ENCODE data around the gene STOX2. TPM values are rescaled to one million over a fixed set of nuclear protein-coding genes. Genes with fewer than 3 reads are reported as not detected.

Gene STOX2
- total RNA-seq, 5 donors from 2014 or later (not counting 1 experiment from before 2014, with no cell fraction given) = 0.22 to 0.50 TPM; not detected in 3

DNA sequence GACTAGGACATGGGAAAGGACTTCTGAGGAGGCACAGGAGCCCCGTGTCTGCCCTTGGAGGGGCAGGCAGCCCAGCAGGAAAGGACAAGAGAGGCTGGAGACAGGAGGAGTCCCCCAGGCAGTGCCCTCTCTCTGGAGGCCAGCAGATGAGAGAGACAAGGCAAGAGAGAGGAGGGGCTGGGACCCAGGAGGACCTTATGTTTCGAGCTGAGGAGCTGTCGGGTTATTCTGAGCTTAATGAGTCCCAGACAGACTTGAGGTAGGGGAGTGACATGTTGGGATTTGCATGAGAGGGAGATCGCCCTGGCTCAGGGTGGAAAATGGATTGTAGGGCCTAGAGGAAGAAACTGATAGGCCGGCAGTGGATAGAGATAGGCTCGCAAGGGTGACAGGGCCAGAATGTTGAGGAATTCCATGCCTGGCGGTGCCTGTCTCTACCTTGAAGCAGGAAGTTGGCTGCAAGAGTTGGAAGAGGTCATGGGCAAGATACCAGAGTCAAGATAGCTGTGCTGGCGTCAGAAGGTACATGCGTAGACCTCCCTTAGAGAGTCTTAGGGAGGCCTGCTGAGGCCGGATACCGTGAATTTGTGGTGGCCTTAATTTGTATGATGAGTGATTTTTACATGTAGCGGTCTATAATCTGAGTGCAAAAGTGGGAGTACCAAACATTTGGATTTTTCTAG lies 19.4 kb downstream of the STOX2 start:
- Mint-ChIP-seq H3K9me3 (no peaks in the 10 kb centered on the region), H3K4me3 (no peak overlapping the region), H3K27me3 (peaks cover 4 to 6% of the 10 kb centered on the region in 2 donors), H3K36me3 (no peaks in the 10 kb centered on the region), H3K27ac (no peak overlapping the region), H3K4me1 (no peaks in the 10 kb centered on the region)
- Histone ChIP-seq H3K4me1 (ENCODE audit: control insufficient read depth in 1 of 2, extremely low read depth in 1 of 2, insufficient read depth in 2 of 2, low read length in 2 of 2) (no peaks in the 10 kb centered on the region), H3K9me3 (no peaks in the 10 kb centered on the region), H3K4me3 (ENCODE audit: control insufficient read depth in 1 of 2, extremely low read depth in 1 of 2, low read length in 1 of 2) (no peak overlapping the region), H3K27me3 (replicated peaks in 1 of 2; ENCODE audit: control insufficient read depth in 2 of 2, extremely low read depth in 1 of 2, insufficient read depth in 2 of 2, low read length in 1 of 2) (peaks cover 0 to 13% of the 10 kb centered on the region in 2 experiments), H3K27ac (ENCODE audit: low read length) (no peak overlapping the region), H3K36me3 (ENCODE audit: control insufficient read depth in 2 of 2, extremely low read depth in 1 of 2, insufficient read depth in 1 of 2, low read length in 1 of 2) (no peaks in the 10 kb centered on the region)
- CTCF ChIA-PET = no interaction called here
- POLR2A ChIA-PET = interaction anchor here in 1 of 2 donors (0.6 kb wide), 1 partner anchor 1149 kb away, joined by 3 read pairs; no protein-coding TSS in a partner anchor
- WGBS (ENCODE audit: insufficient coverage) = 86% methylated on average over 11 of the region's 12 CpGs
- DNase-seq (no peak), ATAC-seq (replicated peaks in 1 of 4) (no peak)

DNA sequence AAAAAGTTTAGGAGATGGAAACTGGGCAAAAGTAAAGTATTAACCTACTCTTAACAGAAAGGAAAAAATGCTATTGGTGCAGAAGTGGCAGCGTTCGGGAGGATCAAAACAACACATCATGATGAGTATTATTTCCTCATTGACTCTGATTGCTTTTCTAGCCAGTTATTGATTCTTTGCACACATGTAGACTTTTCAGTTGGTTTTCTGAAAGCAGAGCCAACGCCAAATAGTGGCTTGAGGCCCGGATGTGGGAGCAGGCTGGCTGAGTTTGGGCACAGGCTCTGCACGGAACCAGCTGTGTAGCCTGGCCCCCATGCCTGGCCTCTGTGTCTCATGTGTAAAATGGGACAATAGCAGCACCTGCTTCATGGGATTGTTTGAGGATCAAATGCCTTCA lies 21.8 kb downstream of the STOX2 start:
- H3K36me3 ChIP-seq (ENCODE audit: control insufficient read depth in 2 of 2, extremely low read depth in 1 of 2, insufficient read depth in 1 of 2, low read length in 1 of 2) = no peaks in the 10 kb centered on the region
- H3K4me3 Mint-ChIP-seq = no peak overlapping the region

DNA sequence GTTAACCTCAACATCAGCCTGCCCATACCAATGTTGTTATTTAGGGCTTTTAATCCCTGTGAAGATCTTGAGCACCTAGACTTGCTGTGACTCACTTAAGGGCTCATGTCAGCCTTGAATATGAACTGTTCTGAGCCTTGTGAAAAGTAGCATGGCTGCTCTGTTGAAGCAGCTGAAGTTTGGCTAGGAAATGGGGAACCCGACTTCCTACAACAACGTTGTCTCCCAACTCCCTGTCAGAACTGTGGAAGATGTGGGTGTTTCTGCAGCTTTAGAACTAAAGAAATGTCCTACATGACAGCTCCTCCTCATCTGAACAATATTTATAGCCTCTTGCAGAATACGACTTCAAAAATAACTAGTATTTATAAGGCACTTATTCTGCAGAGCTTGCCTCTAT lies 27.5 kb downstream of the STOX2 start:
- no peak overlapping the region for H3K4me3 Mint-ChIP-seq
- H3K4me1 Mint-ChIP-seq = no peaks in the 10 kb centered on the region
- no peak overlapping the region for H3K27ac Mint-ChIP-seq
- Histone ChIP-seq H3K4me3 (ENCODE audit: control insufficient read depth in 1 of 2, extremely low read depth in 1 of 2, low read length in 1 of 2) (no peak overlapping the region), H3K9me3 (no peaks in the 10 kb centered on the region), H3K27ac (ENCODE audit: low read length) (no peak overlapping the region), H3K27me3 (replicated peaks in 1 of 2; ENCODE audit: control insufficient read depth in 2 of 2, extremely low read depth in 1 of 2, insufficient read depth in 2 of 2, low read length in 1 of 2) (peaks cover 0 to 2% of the 10 kb centered on the region in 2 experiments), H3K36me3 (ENCODE audit: control insufficient read depth in 2 of 2, extremely low read depth in 1 of 2, insufficient read depth in 1 of 2, low read length in 1 of 2) (no peaks in the 10 kb centered on the region), H3K4me1 (ENCODE audit: control insufficient read depth in 1 of 2, extremely low read depth in 1 of 2, insufficient read depth in 2 of 2, low read length in 2 of 2) (no peaks in the 10 kb centered on the region)
- DNase-seq (no peak), ATAC-seq (replicated peaks in 1 of 4) (no peak)
- POLR2A ChIA-PET = no interaction called here
- CTCF ChIA-PET = no interaction called here
- no peaks in the 10 kb centered on the region for H3K9me3 Mint-ChIP-seq
- WGBS (ENCODE audit: insufficient coverage) = no CpG with 5 or more reads among the region's 3 CpGs
- no peaks in the 10 kb centered on the region for H3K36me3 Mint-ChIP-seq
- peaks cover 6 to 8% of the 10 kb centered on the region in 2 donors for H3K27me3 Mint-ChIP-seq

More for the DNA sequence above, 21.8 kb downstream of the STOX2 start:
- Histone ChIP-seq H3K27ac (ENCODE audit: low read length) (no peak overlapping the region), H3K27me3 (replicated peaks in 1 of 2; ENCODE audit: control insufficient read depth in 2 of 2, extremely low read depth in 1 of 2, insufficient read depth in 2 of 2, low read length in 1 of 2) (peaks cover 0 to 11% of the 10 kb centered on the region in 2 experiments), H3K9me3 (no peaks in the 10 kb centered on the region), H3K4me3 (ENCODE audit: control insufficient read depth in 1 of 2, extremely low read depth in 1 of 2, low read length in 1 of 2) (no peak overlapping the region), H3K4me1 (ENCODE audit: control insufficient read depth in 1 of 2, extremely low read depth in 1 of 2, insufficient read depth in 2 of 2, low read length in 2 of 2) (no peaks in the 10 kb centered on the region)
- Mint-ChIP-seq H3K36me3 (no peaks in the 10 kb centered on the region), H3K27ac (no peak overlapping the region), H3K27me3 (peaks cover 8 to 11% of the 10 kb centered on the region in 2 donors), H3K4me1 (no peaks in the 10 kb centered on the region), H3K9me3 (no peaks in the 10 kb centered on the region)
- no peak for DNase-seq
- ChIA-PET CTCF (no interaction called here), POLR2A (no interaction called here)
- no peak for ATAC-seq (replicated peaks in 1 of 4)
- 94% methylated on average over 5 of the region's 5 CpGs for WGBS (ENCODE audit: insufficient coverage)

GRCh38 chr4:183934761-183935160 lies 29.7 kb downstream of the STOX2 start:
- ChIA-PET POLR2A (no interaction called here), CTCF (no interaction called here)
- no peak overlapping the region for H3K4me3 ChIP-seq (ENCODE audit: control insufficient read depth in 1 of 2, extremely low read depth in 1 of 2, low read length in 1 of 2)
- no peak overlapping the region for H3K27ac ChIP-seq (ENCODE audit: low read length)
- H3K36me3 ChIP-seq (ENCODE audit: control insufficient read depth in 2 of 2, extremely low read depth in 1 of 2, insufficient read depth in 1 of 2, low read length in 1 of 2) = no peaks in the 10 kb centered on the region
- no peaks in the 10 kb centered on the region for H3K4me1 ChIP-seq (ENCODE audit: control insufficient read depth in 1 of 2, extremely low read depth in 1 of 2, insufficient read depth in 2 of 2, low read length in 2 of 2)
- no peak overlapping the region for H3K27ac Mint-ChIP-seq
- H3K36me3 Mint-ChIP-seq = no peaks in the 10 kb centered on the region
- DNase-seq = no peak
- no peaks in the 10 kb centered on the region for H3K9me3 ChIP-seq
- no peaks in the 10 kb centered on the region for H3K9me3 Mint-ChIP-seq
- H3K4me1 Mint-ChIP-seq = no peaks in the 10 kb centered on the region
- H3K4me3 Mint-ChIP-seq = no peak overlapping the region
- H3K27me3 Mint-ChIP-seq = peaks cover 6 to 8% of the 10 kb centered on the region in 2 donors
- H3K27me3 ChIP-seq (replicated peaks in 1 of 2; ENCODE audit: control insufficient read depth in 2 of 2, extremely low read depth in 1 of 2, insufficient read depth in 2 of 2, low read length in 1 of 2) = peaks cover 0 to 3% of the 10 kb centered on the region in 2 experiments
- WGBS (ENCODE audit: insufficient coverage) = 87% methylated on average over 5 of the region's 6 CpGs
- ATAC-seq (replicated peaks in 1 of 4) = no peak

- ChIA-PET CTCF (no interaction called here), POLR2A (no interaction called here)
- Mint-ChIP-seq H3K27ac (no peak overlapping the region), H3K36me3 (no peaks in the 10 kb centered on the region), H3K4me1 (no peaks in the 10 kb centered on the region), H3K9me3 (no peaks in the 10 kb centered on the region), H3K4me3 (no peak overlapping the region), H3K27me3 (peaks cover 6 to 8% of the 10 kb centered on the region in 2 donors)
- H3K27me3 ChIP-seq (replicated peaks in 1 of 2; ENCODE audit: control insufficient read depth in 2 of 2, extremely low read depth in 1 of 2, insufficient read depth in 2 of 2, low read length in 1 of 2) = peaks cover 0 to 3% of the 10 kb centered on the region in 2 experiments
- H3K9me3 ChIP-seq = no peaks in the 10 kb centered on the region
- no peaks in the 10 kb centered on the region for H3K4me1 ChIP-seq (ENCODE audit: control insufficient read depth in 1 of 2, extremely low read depth in 1 of 2, insufficient read depth in 2 of 2, low read length in 2 of 2)
- H3K27ac ChIP-seq (ENCODE audit: low read length) = no peak overlapping the region
- no peak overlapping the region for H3K4me3 ChIP-seq (ENCODE audit: control insufficient read depth in 1 of 2, extremely low read depth in 1 of 2, low read length in 1 of 2)
- WGBS (ENCODE audit: insufficient coverage) = 92% methylated on average over 2 of the region's 2 CpGs
- H3K36me3 ChIP-seq (ENCODE audit: control insufficient read depth in 2 of 2, extremely low read depth in 1 of 2, insufficient read depth in 1 of 2, low read length in 1 of 2) = no peaks in the 10 kb centered on the region
- ATAC-seq (replicated peaks in 1 of 4) = no peak
- no peak for DNase-seq
These were observed 30.4 kb downstream of the STOX2 start for GRCh38 chr4:183935355-183936005.

GRCh38 chr4:183936047-183936446 lies 30.9 kb downstream of the STOX2 start:
- DNase-seq = no peak
- H3K27ac Mint-ChIP-seq = no peak overlapping the region
- no peak overlapping the region for H3K4me3 Mint-ChIP-seq
- H3K36me3 ChIP-seq (ENCODE audit: control insufficient read depth in 2 of 2, extremely low read depth in 1 of 2, insufficient read depth in 1 of 2, low read length in 1 of 2) = no peaks in the 10 kb centered on the region
- H3K36me3 Mint-ChIP-seq = no peaks in the 10 kb centered on the region
- no peaks in the 10 kb centered on the region for H3K4me1 Mint-ChIP-seq
- ChIA-PET POLR2A (no interaction called here), CTCF (no interaction called here)
- WGBS (ENCODE audit: insufficient coverage) = 73% methylated on average over 2 of the region's 6 CpGs
- no peak for ATAC-seq (replicated peaks in 1 of 4)
- no peaks in the 10 kb centered on the region for H3K4me1 ChIP-seq (ENCODE audit: control insufficient read depth in 1 of 2, extremely low read depth in 1 of 2, insufficient read depth in 2 of 2, low read length in 2 of 2)
- no peak overlapping the region for H3K27ac ChIP-seq (ENCODE audit: low read length)
- H3K9me3 ChIP-seq = no peaks in the 10 kb centered on the region
- peaks cover 0 to 3% of the 10 kb centered on the region in 2 experiments for H3K27me3 ChIP-seq (replicated peaks in 1 of 2; ENCODE audit: control insufficient read depth in 2 of 2, extremely low read depth in 1 of 2, insufficient read depth in 2 of 2, low read length in 1 of 2)
- no peaks in the 10 kb centered on the region for H3K9me3 Mint-ChIP-seq
- peaks cover 8 to 9% of the 10 kb centered on the region in 2 donors for H3K27me3 Mint-ChIP-seq
- no peak overlapping the region for H3K4me3 ChIP-seq (ENCODE audit: control insufficient read depth in 1 of 2, extremely low read depth in 1 of 2, low read length in 1 of 2)

Measured in T-cell (primary cell).